GM21515 (cell line): ENCODE data around the gene ADD1.
"Not testable (repeated sequence)": the region's sequence is repeated elsewhere in the genome, so short reads cannot be mapped to it uniquely, and the experiment has no call there.

ENCODE experiments used
- ATAC-seq: cut with Tn5 transposase; IDR thresholded peaks from one replicate; pipeline ENCODE4 v1.9.1; 2021; ENCODE audit not compliant: unreplicated experiment

Gene ADD1

DNA sequence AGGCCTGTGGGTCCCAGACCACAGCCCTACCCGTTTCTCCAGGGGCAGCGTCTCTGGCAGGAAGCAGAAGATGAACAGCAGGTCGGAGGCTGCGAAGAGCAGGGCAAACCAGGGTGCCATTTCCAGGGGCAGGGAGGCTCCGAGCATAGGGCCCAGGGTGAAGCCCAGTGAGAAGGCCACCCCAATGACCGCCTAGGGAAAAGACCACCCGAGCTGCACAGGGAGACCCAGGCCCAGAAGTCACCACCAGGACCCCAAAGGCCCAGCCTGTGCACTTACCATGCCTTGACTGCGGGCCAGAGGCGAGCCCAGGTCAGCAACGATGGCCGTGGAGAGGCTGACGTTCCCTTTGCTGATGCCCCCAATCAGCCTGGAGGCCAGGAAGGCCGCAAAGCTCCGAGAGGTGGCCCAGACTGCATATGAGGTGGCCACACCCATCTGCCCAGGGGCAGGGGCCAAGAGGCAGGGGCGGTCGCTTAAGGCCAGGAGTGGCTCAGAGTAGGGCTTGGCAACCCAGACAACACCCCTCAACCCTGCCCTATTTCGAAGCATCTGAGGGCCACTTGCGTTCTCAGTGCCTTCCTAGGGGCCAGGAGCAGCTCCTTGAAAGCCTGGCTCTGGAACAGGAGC, 88.8 kb downstream of the ADD1 start:
- no peak for ATAC-seq

DNA sequence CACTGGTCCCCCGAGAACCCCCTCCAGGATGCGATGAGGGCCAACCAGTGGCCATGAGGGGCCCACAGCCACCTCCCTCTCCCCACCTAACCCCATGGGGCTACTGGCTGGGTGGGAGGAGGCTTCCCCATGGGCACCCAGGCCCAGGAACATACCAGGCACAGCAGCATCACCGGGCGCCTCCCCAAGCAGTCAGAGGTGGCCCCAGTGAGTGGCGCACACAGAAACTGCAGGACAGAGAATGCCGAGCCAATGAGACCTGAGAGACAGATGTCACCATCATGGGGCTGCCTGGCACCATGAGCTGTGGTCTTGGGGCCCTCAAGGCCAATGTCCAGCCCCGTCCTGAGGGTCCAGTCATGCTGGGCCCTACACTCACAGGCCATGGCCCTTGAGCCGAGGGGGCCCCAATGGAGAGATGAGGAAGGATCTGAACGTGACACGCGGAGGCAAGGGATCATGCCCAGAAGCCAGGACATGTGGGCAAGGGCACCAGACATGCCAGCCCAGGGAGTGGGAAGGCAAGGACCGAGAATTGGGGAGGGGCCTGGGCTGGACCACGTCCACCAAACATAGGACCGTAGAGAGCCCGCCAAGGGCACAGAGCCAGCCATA, 89.4 kb downstream of the ADD1 start:
- no peak for ATAC-seq

DNA sequence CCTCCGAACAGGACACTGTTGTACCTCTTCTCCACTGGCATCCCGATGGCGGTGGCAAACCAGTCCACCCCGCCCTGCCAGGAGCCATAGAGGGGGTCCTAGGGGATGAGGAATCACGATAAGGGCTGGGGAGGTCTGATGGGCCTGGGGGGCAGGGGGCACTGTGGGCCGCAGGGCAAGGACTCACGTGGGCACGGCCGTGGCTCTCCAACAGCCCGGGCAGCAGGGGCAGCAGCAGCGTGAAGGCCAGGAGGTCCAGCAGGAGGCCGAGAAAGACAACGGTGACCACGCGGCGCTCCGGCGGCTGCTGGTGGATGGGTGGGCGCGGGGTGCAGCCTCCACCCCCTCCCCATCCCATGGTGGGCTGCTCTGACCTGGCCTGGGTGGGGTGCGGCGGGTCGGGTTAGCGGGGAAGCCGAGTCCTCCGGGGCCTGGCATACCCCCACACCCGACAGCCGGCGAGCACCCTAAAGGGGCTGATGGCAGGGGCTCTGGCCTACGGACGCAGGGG, 90.0 kb downstream of the ADD1 start:
- ATAC-seq, result no peak

DNA sequence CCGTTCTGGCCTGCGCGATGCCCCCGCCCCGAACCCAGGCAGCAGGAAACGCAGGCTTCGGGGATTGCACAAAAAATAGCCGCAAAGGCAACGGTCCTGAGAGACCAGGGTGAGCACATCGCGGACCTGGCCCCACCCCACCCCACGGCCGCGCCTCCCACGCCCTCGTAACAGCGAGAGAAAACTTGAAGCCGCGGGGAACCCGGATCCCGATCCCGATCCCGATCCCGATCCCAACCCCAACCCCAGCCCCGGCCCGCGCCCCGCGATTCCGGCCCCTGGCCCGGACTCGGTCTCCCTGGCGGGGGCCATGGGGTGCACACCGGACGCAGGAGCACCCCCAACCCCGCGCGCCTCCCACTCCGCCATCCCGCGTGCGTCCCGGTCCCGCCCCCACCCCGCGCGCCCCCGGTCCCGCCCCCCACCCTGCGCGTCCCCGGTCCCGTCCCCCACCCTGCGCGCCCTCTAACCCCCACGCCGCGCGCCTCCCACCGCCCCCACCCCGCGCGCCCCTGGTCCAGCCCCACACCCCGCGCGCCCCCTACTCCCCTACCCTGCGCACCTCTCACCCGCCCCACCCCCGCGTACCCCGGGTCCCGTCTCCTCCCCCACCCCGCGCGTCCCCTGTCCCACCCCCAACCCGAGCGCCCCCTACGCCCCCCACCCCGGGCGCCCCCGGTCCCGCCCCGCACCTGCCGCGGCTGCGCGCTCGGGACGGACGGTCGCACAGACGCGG, 90.6 kb downstream of the ADD1 start:
- ATAC-seq, result no peak

DNA sequence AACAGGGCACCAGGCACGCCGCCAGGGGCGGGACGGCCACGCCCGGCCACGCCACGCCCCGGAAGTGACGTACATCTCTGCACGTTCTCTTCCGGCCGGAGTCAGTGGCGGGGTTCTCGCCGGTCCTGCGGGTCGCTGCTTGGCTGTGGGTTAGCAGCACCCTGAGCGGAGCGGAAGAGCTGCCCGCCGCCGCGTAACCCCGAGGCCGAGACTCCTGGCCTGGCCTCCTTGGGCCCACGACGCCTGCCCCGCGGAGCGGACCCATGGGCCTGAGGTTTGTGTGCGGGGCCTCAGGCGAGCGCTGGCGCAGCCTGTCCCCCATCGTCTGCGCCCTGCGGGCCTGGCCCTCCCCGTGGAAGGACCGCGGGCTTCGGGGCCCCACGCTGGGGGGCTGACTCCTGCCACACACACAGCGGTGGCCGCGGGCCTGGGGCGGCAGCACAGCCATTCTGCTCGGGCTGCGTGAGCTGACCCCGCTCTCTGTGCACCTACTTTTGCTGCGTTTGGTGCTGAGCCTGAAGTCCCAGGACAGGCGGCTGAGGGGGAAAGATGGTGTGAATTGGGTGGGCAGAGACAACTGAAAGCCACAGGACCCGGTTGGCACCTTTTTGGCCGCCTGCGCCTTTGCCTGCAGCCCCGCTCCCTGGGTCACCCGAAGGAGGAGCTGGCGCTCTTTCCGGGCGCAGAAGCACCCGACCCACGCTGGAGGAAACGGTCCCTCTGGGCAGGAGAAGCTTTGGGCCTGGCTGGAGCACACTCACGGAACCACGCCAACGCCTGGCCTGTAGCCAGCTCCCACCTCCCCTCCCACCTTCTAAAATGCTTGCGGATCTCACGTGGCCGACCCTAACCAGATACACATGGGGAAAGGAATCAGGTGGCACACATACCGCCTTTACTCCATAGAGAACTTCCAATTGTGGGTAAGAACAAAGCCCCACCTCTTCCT, 91.4 kb downstream of the ADD1 start:
- ATAC-seq, result peak; percentile 40

DNA sequence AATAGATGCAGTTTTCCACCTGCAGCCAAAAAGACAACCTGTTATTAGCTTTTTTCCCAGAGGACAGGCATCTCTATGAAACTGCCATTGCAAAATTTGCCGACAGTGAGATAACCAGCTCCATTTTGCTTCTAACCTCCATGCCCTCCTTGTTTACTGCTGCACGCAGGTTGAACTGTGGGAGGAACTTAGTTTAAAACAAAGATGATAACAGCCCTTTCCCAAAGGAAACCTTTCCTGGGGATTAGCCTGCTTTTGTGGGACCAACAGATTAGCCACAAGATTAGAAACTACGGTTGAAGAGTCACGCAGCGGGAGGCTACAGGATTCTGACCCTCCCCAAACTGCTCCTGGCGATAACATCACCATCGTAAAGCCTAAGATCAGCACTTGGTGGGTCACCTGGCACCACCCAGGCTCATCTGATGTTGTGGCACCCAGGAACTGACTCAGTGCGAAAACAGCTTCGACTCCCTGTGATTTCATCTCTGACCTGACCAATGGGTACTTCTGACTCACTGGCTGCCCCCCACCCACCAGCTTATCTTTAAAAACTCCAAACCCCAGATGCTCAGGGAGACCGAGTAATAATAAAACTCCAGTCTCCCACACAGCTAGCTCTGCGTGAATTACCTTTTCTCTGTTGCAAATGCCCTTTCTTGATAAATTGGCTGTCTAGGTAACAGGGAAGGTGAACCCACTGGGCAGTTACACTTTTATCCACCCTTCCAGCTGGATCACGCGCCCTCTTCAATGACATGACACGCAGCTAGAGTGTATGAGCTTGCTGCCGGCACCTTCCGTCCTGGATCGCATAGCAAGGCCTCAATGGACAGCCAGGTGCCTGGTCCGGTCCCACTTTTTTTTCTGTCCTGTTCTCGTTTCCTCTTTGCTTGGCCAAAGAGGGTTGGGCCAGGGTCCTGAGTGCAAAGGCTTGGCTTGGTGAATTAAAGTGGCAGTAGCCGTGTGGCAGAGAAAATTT, 92.4 kb downstream of the ADD1 start:
- ATAC-seq, result no peak

DNA sequence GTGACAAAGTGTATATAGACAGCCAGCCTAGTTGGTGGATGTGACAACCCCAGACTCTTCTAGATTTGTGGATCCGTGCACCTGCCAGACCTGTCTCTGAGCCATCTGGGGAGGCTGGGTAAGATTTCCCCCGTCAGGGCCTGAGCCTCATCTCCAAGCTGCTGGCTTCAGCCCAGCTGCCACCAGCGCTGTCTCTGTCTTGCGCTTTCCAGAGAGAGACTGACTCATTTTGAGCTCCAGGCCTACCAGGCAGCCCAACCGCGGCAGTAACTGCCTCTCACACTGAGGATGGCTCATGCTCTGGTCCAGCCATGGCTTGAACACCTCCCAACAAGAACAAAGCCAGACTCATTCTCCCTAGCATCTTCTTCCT, 93.1 kb downstream of the ADD1 start:
- ATAC-seq, result peak; percentile 25

DNA sequence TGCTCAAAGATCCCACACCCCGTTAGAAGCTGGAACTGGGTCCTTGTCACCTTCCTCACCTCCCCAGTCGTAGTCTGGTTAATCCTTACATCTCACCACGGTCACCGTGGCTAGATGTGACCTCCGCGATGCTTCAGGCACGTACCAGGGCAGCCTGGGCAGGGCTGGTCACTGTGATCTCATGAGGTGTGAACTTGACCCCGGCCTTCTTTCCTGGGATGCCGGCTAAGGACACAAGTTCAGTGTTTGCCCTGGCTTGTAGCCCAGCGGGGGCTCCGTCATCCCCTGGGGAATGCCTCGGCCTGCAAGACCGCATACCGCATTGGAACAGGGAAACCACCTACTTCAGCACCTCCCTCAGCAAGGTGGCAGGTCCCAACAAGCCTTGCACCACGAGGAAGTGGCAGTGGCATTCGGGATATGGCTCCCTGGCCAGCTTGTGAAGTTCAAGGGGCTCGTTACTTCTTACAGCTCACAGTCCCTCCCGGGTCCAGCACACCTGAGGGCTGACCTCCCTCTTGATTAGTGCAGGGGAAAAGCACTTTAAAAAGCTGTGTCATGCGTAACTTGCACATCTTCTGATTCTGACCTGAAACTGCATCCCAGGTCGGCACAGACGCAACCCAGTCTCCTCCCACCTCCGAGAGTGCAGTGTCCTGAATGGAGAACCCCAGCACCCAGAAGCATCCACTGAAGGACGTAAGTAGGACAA, 93.7 kb downstream of the ADD1 start:
- no peak for ATAC-seq

DNA sequence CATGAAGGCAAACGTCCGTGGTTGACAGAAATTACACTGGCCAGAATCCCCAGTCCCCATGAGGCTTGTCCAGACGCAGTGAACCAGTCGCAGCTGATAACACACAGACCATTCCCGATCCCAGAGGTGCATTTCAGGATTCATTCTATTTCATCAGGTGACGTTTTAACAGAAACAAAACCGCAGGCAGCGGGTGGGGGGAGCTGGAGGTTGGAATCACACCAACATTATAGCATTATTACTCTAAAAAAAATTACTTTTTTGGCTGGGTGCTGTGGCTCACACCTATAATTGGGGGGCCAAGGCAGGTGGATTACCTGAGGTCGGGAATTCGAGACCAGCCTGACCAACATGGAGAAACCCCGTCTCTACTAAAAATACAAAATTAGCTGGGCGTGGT, 94.3 kb downstream of the ADD1 start:
- ATAC-seq, result no peak

DNA sequence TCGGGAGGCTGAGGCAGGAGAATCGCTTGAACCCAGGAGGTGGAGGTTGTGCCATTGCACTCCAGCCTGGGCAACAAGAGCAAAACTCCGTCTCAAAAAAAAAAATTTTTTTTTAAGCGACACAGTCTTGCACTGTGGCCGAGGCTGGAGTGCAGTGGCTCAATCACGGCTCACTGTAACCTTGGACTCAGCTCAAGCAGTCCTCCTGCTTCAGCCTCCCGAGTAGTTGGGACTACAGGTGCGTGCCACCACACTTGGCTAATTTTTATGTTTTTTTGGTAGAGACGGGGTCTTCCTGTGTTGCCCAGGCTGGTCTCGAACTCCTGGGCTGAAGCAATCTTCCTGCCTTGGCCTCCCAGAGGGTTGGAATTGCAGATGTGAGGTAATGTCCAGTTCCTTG, 94.8 kb downstream of the ADD1 start:
- not testable (repeated sequence) for ATAC-seq

DNA sequence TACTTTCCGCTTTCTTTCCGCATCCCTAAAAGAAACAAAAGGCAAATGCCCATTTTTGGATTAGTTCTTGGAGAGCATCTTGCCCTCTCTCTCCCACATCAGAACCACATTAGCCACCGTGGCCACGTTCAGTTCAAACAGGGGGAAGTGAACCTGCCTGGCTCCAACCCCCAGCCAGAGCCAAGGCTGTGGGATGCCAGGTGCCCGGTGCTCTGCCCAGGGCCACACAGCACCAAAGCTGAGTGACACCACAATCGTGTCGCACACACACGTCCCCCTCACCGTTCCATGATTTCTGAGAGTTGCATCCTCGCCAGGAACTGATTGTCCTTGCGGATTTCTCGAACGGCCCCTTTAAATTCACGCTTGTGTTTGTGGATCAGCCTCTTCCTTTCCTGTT, 95.3 kb downstream of the ADD1 start:
- no peak for ATAC-seq

DNA sequence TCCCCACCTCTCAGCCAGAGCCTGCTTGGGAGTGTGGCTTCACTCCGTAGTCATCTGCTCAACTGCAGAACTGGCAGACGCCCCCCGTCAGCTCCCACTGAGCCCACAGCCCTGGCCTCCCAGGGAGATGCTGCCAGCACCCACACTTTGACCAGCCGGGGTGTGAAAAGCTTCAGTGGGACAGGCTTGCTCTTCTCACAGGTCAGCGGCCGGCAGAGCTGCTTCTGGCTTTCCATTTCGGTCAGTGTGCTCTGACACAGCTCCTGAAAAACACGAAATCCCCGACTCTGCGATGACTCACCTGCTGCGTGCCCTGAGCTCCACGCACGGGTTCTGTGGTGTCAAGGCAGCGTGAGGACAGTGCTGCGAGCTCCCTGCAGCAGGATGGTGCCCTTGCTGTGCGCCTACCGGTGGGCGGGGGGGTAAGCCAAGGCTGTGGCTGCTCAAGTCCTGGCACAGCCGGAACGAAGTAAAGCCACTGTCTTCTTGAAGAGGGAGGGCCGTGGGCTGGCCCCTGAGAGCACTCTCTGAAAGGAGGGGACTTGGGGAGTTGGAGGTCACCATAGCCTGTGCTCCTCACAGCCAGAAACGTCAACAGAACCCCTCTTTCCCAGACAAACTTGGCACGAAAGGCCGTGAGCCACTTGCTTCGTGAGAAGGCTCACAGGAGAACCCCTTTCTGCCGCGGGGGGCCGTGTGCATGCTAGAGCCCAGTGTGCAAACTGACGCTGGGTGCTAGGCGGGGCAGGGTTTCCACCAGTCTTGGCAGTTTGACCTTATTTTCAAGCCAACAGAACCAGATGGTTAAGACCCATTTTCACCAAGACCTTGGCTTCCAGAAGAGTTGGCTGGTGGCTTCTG, 96.0 kb downstream of the ADD1 start:
- no peak for ATAC-seq

DNA sequence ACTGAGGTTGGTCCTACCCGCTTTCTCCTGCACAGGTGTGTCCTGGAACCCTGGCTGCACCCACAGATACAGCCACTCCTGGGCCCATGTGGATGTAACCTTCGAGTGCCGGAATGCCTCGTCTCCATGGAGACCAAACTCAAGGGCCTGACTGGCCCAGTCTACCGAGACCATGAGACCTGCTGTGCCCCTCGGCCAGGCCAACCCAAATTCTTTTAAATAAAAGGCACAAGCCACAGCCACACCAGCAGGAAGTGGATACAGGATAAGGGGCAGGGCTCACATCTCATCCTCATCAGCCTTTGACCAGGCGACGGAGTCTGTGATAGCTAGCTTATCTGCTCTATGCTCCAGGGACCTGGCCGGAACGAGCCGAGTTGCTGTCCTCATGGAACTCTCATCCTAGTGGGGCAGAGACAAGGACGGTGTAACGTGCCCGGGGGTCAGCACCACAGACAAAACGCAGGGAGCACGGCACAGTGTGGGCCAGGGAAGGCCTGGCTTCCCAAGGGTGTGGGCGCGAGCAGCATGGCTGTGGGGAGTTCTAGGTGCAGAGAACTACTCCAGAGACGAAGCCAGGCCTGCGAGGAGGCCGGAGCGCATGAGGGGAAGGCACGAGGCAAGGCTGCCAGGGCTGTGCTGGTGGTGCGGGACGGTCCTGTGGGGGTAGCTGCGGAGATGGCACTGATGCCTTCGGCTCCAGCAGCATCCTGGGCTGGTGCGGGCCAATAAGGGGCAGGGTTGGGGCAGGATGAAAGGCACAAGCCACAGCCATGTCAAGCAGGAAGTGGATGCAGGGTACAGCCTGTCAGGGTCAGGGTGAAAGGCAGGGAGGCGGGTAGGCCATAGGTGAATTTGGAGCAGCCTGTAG, 96.9 kb downstream of the ADD1 start:
- no peak for ATAC-seq

DNA sequence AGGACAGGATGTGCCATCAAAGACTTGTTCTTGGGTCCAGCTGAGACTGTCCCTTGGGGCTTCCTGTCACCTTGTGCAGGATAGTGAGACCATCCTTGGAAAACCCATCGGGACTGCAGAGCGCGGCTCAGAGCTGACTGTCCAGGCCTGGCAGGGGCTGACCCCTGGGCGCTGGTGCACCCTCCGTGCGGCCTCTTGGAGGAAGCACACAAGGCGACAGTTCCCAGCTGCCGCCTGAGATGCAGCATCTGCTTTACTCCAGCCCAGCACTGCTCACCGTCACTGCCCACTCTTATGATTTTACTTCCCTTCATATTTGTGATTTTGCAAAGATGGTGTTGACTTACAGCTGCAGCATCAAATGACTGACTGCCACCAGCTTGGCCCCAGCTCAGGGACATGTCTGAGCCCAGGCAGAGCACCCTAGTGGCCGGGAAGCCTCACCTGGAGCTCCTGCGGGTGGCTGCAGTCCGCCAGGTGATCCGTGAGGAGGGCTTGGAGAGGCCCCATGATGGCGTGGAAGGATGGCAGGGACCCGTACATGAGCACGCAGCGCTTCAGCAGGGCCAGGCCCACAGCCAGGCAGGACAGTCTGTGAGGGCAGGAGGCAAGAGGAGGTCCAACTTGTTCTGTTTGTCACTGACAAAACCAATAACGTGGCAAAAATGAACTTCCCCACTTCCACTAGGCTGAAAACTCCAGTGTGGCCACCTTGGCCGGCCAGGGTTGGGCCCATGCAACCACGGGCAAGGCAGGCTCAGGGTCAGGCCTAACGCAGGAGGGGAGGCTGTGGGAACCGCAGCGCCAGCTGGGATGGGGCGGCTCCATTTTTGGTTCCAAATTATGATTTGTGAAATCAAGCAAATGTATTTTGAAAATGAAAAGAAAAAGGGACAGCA, 97.7 kb downstream of the ADD1 start:
- no peak for ATAC-seq

DNA sequence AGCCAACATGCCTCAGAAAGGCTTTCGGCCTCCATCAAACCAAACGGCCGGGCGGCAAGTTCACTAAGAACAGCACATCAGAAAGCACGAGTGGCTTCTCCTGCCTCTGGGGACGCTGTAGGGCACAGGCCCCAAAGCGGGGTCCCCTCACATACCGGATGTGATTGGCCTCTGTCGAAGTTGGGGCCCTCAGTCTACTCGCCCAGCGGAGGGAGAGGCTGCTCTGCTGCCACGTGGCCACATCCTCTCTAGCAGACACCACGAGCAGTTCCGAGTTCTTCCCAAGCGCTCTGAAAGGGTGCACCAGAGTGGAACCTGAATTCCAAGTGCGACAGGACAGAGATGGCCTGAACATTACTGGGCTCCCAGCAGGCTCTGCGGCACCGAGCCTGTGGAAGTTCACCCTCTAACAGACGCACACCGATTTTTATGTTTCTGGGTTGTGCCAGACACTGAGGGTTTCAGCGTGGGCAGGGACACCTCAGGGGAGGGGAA, 98.4 kb downstream of the ADD1 start:
- ATAC-seq, result no peak
